IPS DF 19.7 (cell line): ENCODE measurements around the gene FSTL1.

Experiments used
- DNase-seq: peaks from one replicate; pipeline ENCODE4 v3.0.0-alpha.2; 2013; ENCODE audit warnings: low read depth, low spot score

Gene FSTL1

DNA sequence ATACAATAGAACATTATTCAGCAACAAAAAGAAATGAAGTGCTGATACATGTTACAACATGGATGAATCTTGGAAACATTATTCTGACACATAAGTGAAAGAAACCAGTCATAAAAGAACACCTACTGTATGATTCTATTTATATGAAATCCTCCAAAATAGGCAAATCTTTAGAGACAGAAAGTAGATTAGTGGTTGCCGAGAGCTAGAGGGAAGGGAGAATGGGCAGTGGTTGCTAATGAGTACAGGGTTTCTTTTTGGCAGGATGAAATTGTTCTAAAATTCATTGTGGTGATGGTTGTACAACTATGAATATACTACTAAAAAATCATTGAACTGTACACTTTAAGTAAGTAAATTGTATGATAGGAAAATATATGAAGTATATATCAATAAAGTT is 95.3 kb downstream of the FSTL1 start:
- no peak for DNase-seq

GRCh38 chr3:120353463-120353862 is 97.3 kb downstream of the FSTL1 start:
- no peak for DNase-seq

DNA sequence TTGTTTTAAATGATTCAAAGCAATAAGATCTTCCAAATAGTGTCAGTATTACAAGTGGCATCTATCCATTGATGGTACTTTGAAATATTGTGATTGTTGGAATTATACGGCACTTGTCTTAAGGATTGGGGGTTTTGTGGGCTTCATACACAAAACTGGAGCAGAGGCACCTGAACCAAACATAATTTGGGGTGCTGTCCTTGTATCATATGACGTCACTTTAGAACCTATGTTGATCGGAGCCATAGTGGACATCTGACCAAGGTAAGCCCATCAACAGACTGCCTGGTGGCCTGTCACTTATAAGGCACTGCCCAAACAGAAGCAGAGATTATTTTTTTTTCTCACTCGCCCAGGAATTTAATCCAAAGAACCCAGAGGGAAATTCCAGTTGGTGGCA is 98.8 kb downstream of the FSTL1 start:
- no peak for DNase-seq

- no peak for DNase-seq
Observed at GRCh38 chr3:120350401-120350941, 100.3 kb downstream of the FSTL1 start.

- no peak for DNase-seq
Observed at GRCh38 chr3:120349855-120350125, 101.0 kb downstream of the FSTL1 start.

- peak; percentile 25 for DNase-seq
Observed at GRCh38 chr3:120348991-120349854, 101.6 kb downstream of the FSTL1 start, which contains the start of gene LRRC58. TSS of gene LRRC58 (minus strand) at chr3:120349354. CDS start at chr3:120349243, 111 bp downstream.

GRCh38 chr3:120348065-120348990 is 102.5 kb downstream of the FSTL1 start:
- DNase-seq: peak; percentile 30

DNA sequence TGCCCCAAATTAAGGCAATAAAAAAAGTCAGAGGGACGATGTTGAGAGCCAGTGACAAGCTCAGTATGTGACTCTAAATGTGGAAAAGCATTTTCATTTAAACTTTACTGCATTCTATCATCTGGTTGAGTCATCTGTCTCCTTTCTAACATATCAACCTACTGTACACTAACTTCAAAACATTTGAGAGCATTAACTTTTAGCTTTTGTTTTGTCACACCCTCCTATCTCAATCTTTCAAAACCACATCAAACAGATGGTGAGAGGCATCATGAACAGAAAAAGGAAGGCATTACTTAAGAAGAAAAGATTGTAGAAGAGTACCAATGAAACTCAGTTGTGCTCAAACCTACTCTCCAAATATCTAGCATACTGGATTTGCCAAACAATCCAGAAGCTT is 106.4 kb downstream of the FSTL1 start:
- DNase-seq: no peak
